GM12878 (cell line): Measurements from ENCODE around the gene MKX. TPM values are rescaled to one million over a fixed set of nuclear protein-coding genes. Genes with fewer than 3 reads are reported as not detected.

ENCODE experiments used
- ATAC-seq: fragments of 200-7000 bp; cut with Tn5 transposase; 3 replicates; pipeline ENCODE4 v1.9.1; 2020; ENCODE audit warnings: mild to moderate bottlenecking, moderate library complexity
- BruUV-seq: library from RNA; stranded (reverse); fragments of 400-500 nt; replicated peaks from 2 replicates; lab custom pipeline; 2021; lab: Mats Ljungman, UMichigan
- CTCF ChIA-PET: fragments of 300-600 bp; sonication (Branson Sonifier 250); formaldehyde crosslinking; extraction: SDS; loops from one replicate; lab custom pipeline; 2021; ENCODE audit warnings: inconsistent platforms; lab: Yijun Ruan, JAX
- POLR2A ChIA-PET: fragments of 350-600 bp; formaldehyde crosslinking; extraction: SDS; loops from one replicate; lab custom pipeline; 2021; ENCODE audit warnings: inconsistent platforms; lab: Charles Lee
- RAD21 ChIA-PET: fragments of 300-600 bp; sonication (Branson Sonifier 250); formaldehyde crosslinking; loops from one replicate; lab custom pipeline; 2023; ENCODE audit warnings: antibody characterized with exemption; ENCODE audit not compliant: unreplicated experiment; lab: Charles Lee
- SMC1A ChIA-PET: fragments of 300-600 bp; sonication (Branson Sonifier 250); formaldehyde crosslinking; loops from one replicate; lab custom pipeline; 2023; ENCODE audit not compliant: unreplicated experiment, uncharacterized antibody; lab: Charles Lee
- DNase-seq: peaks from one replicate; pipeline ENCODE4 v3.0.0-alpha.2; 2011; ENCODE audit warnings: low read depth, low spot score
- FAIRE-seq: peaks from 3 replicates; lab custom pipeline; 2011; peaks lifted over from hg19 to GRCh38; lab: Jason Lieb, UNC
- H2AFZ ChIP-seq: 2 replicates; pipeline ENCODE4 v1.6.0; 2011; ENCODE audit warnings: low read depth, low read length, control low read depth; ENCODE audit not compliant: control insufficient read depth
- H3K27ac ChIP-seq: 2 replicates; pipeline ENCODE4 v1.5.1; 2011; ENCODE audit warnings: control low read depth; ENCODE audit not compliant: control insufficient read depth, insufficient read depth
- H3K27me3 ChIP-seq, 2 experiments: replicated peaks in 1 of 2; 2 replicates each; pipeline versions ENCODE4 v1.6.0 to v1.6.1; 2011; ENCODE audit warnings: low read length in 1 of 2; ENCODE audit not compliant: control insufficient read depth in 2 of 2, insufficient read depth in 2 of 2
- H3K36me3 ChIP-seq, 2 experiments: 2 replicates each; pipeline ENCODE4 v1.5.1; 2011; ENCODE audit warnings: low read length in 1 of 2; ENCODE audit not compliant: control insufficient read depth in 2 of 2, insufficient read depth in 2 of 2
- H3K4me1 ChIP-seq: 2 replicates; pipeline ENCODE4 v1.6.1; 2011; ENCODE audit warnings: mild to moderate bottlenecking, low read length, moderate library complexity, mixed read lengths; ENCODE audit not compliant: control insufficient read depth, insufficient read depth
- H3K4me2 ChIP-seq: 2 replicates; pipeline ENCODE4 v1.6.0; 2011; ENCODE audit warnings: control low read depth; ENCODE audit not compliant: control insufficient read depth, insufficient read depth
- H3K4me3 ChIP-seq: fragments of 200-600 bp; sonication (generic); 2 replicates; pipeline ENCODE4 v1.5.1; 2016
- H3K79me2 ChIP-seq: 2 replicates; pipeline ENCODE4 v1.6.0; 2011; ENCODE audit warnings: low read length; ENCODE audit not compliant: control insufficient read depth, insufficient read depth
- H3K9ac ChIP-seq: 2 replicates; pipeline ENCODE4 v1.8.0; 2011; ENCODE audit warnings: low read length, control low read depth, mixed read lengths; ENCODE audit not compliant: control insufficient read depth, insufficient read depth
- H3K9me3 ChIP-seq: replicated peaks from 3 replicates; pipeline ENCODE4 v1.5.1; 2011; ENCODE audit warnings: mild to moderate bottlenecking, low read length; ENCODE audit not compliant: control insufficient read depth, insufficient read depth
- H4K20me1 ChIP-seq: 2 replicates; pipeline ENCODE4 v1.6.0; 2011; ENCODE audit not compliant: control insufficient read depth, insufficient read depth
- CEBPZ ChIP-seq: fragments of 150-350 bp; IDR thresholded peaks from 2 replicates; pipeline ENCODE4 v1.6.1; 2016; ENCODE audit warnings: low read depth, low read length
- E4F1 ChIP-seq: fragments of 450-650 bp; IDR thresholded peaks from 2 replicates; pipeline ENCODE4 v1.6.1; 2018; ENCODE audit warnings: borderline replicate concordance, mild to moderate bottlenecking; ENCODE audit not compliant: partially characterized antibody
- HDAC2 ChIP-seq: fragments of 200-600 bp; sonication (generic); IDR thresholded peaks from 2 replicates; pipeline ENCODE4 v1.6.1; 2017
- HDGF ChIP-seq: fragments of 450-650 bp; IDR thresholded peaks from 2 replicates; pipeline ENCODE4 v1.6.1; 2016; ENCODE audit warnings: antibody characterized with exemption
- NBN ChIP-seq: fragments of 450-650 bp; IDR thresholded peaks from 2 replicates; pipeline ENCODE4 v1.6.1; 2016
- NR2F1 ChIP-seq: fragments of 450-650 bp; conservative IDR thresholded peaks from 2 replicates; pipeline ENCODE4 v1.6.1; 2017; ENCODE audit warnings: mild to moderate bottlenecking
- POLR2A ChIP-seq: IDR thresholded peaks from 2 replicates; pipeline ENCODE4 v1.6.1; 2011; ENCODE audit warnings: low read depth, mild to moderate bottlenecking, low read length
- SMAD1 ChIP-seq: fragments of 450-650 bp; IDR thresholded peaks from 2 replicates; pipeline ENCODE4 v1.6.1; 2018; ENCODE audit warnings: mild to moderate bottlenecking, low read depth; ENCODE audit not compliant: partially characterized antibody
- TCF7 ChIP-seq: IDR thresholded peaks from 2 replicates; pipeline ENCODE4 v1.6.1; 2014; ENCODE audit warnings: antibody characterized with exemption, borderline replicate concordance
- ZNF622 ChIP-seq: fragments of 450-650 bp; IDR thresholded peaks from 2 replicates; pipeline ENCODE4 v1.6.1; 2017; ENCODE audit warnings: mild to moderate bottlenecking, inconsistent platforms
- WGBS: methylation state at CpG from one replicate; pipeline ENCODE4 v1.1.6; 2016; ENCODE audit warnings: low lambda C conversion rate; ENCODE audit not compliant: insufficient replicate concordance, insufficient coverage; ENCODE audit errors: missing lambda C conversion rate; 5-methylcytosine and 5-hydroxymethylcytosine counted together
- in situ Hi-C: fragments of 300-500 bp; cut with MboI; formaldehyde crosslinking; loops from 9 replicates; pipeline ENCODE4 v1.14.3; 2018; ENCODE audit warnings: mixed read lengths
- intact Hi-C: fragments of 100-400 bp; cut with micrococcal nuclease; formaldehyde crosslinking; loops from one replicate; pipeline ENCODE4 v1.14.2; 2022; ENCODE audit not compliant: unreplicated experiment
- polyA plus RNA-seq, 11 experiments: library from polyadenylated mRNA; depleted of rRNA in 4 of 11; unstranded in 6 of 11; stranded (reverse) in 5 of 11; fragments of >200 nt; fragmentation: Nextera tagmentation in 4 of 11; fragmentation: Illumina TruSeq in 1 of 11; extraction: Ambion mirVana in 4 of 11; extraction: Trizol in 1 of 11; gene quantifications; 1 replicate in 1 of 11; 2 replicates in 10 of 11; pipeline versions ENCODE4 v1.2.1 to v1.2.3, GENCODE V29; 2011 to 2016; ENCODE audit warnings: inconsistent platforms in 2 of 11, missing spikeins in 2 of 11, low read depth in 1 of 11
- total RNA-seq, 4 experiments: library from RNA; depleted of rRNA in 3 of 4; stranded (reverse); fragments of >200 nt in 3 of 4; fragmentation: Illumina TruSeq in 1 of 4; extraction: Trizol in 1 of 4; gene quantifications; 2 replicates each; pipeline versions ENCODE4 v1.2.1 to v1.2.3, GENCODE V29; 2013 to 2021
- TF ChIP-seq, protein P1 (sequence below): fragments of 450-650 bp; IDR thresholded peaks from 2 replicates; pipeline ENCODE4 v1.6.1; 2016; ENCODE audit warnings: mild to moderate bottlenecking
- TF ChIP-seq, protein P2 (sequence below): fragments of 150-350 bp; IDR thresholded peaks from 2 replicates; pipeline ENCODE4 v1.6.1; 2014; ENCODE audit warnings: mild to moderate bottlenecking, low read depth, low read length
- TF ChIP-seq, protein P3 (sequence below): fragments of 450-650 bp; IDR thresholded peaks from 2 replicates; pipeline ENCODE4 v1.6.1; 2017; ENCODE audit warnings: low read depth, mild to moderate bottlenecking, moderate library complexity
- TF ChIP-seq, protein P4 (sequence below): fragments of 450-650 bp; IDR thresholded peaks from 2 replicates; pipeline ENCODE4 v1.6.1; 2016; ENCODE audit warnings: mild to moderate bottlenecking

Gene MKX
- total and polyA plus RNA-seq, 10 of the 15 experiments (the other 5 are each of a cell fraction or from before 2014, with no cell fraction given): not detected

DNA sequence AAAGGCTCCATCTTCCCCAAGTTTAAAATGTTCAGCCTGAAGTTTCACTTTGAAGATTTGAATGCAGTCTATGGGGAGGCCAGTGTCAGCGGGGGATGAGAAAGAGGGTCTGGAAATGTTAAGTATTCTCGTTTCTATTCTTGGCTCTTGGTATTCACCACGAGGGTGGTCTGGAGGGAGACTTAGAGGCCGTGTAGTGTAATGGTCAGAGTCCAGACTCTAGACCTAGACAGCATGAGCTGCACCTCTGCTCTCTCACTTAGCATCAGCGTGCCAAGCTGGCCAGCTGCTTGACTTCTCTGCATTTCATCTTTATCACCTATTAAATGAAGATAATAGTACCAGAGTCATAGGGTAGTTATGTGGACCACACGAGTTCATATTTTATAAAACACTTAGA is 57.9 kb downstream of the MKX start:
- H2AFZ ChIP-seq: no peak overlapping the region
- ChIA-PET CTCF (interaction anchor here (1.0 kb wide), 1 partner anchor 19 kb away, joined by 3 read pairs; no protein-coding TSS in a partner anchor), POLR2A (no interaction called here), RAD21 (no interaction called here), SMC1A (interaction anchor here (1.0 to 1.3 kb wide), 2 partner anchors 9 to 80 kb away, joined by 3 to 5 read pairs; no protein-coding TSS in a partner anchor)
- no TSS peak for BruUV-seq
- no peak overlapping the region for H3K4me3 ChIP-seq
- H3K36me3 ChIP-seq: no peaks in the 10 kb centered on the region
- in situ Hi-C loops: no loop called here
- no peaks in the 10 kb centered on the region for H4K20me1 ChIP-seq
- no peaks in the 10 kb centered on the region for H3K79me2 ChIP-seq
- H3K4me2 ChIP-seq: no peak overlapping the region
- no peaks in the 10 kb centered on the region for H3K4me1 ChIP-seq
- no peak for ATAC-seq
- no peak for DNase-seq
- no peak for FAIRE-seq
- H3K27me3 ChIP-seq: no peaks in the 10 kb centered on the region
- H3K27ac ChIP-seq: no peak overlapping the region
- no peak overlapping the region for H3K9ac ChIP-seq
- H3K9me3 ChIP-seq: no peaks in the 10 kb centered on the region
- 10% methylated on average over 6 of the region's 6 CpGs for WGBS
- intact Hi-C loops: no loop called here
- TF ChIP-seq HDAC2: no peak
- TF ChIP-seq HDGF: no peak
- no peak for TF ChIP-seq POLR2A
- no peak for TF ChIP-seq NR2F1
- no peak for TF ChIP-seq NBN
- no peak for TF ChIP-seq E4F1
- TF ChIP-seq, protein P1, sequence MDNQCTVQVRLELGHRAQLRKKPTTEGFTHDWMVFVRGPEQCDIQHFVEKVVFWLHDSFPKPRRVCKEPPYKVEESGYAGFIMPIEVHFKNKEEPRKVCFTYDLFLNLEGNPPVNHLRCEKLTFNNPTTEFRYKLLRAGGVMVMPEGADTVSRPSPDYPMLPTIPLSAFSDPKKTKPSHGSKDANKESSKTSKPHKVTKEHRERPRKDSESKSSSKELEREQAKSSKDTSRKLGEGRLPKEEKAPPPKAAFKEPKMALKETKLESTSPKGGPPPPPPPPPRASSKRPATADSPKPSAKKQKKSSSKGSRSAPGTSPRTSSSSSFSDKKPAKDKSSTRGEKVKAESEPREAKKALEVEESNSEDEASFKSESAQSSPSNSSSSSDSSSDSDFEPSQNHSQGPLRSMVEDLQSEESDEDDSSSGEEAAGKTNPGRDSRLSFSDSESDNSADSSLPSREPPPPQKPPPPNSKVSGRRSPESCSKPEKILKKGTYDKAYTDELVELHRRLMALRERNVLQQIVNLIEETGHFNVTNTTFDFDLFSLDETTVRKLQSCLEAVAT: no peak
- TF ChIP-seq ZNF622: no peak
- TF ChIP-seq, protein P2, sequence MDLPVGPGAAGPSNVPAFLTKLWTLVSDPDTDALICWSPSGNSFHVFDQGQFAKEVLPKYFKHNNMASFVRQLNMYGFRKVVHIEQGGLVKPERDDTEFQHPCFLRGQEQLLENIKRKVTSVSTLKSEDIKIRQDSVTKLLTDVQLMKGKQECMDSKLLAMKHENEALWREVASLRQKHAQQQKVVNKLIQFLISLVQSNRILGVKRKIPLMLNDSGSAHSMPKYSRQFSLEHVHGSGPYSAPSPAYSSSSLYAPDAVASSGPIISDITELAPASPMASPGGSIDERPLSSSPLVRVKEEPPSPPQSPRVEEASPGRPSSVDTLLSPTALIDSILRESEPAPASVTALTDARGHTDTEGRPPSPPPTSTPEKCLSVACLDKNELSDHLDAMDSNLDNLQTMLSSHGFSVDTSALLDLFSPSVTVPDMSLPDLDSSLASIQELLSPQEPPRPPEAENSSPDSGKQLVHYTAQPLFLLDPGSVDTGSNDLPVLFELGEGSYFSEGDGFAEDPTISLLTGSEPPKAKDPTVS: no peak
- TF ChIP-seq, protein P3, sequence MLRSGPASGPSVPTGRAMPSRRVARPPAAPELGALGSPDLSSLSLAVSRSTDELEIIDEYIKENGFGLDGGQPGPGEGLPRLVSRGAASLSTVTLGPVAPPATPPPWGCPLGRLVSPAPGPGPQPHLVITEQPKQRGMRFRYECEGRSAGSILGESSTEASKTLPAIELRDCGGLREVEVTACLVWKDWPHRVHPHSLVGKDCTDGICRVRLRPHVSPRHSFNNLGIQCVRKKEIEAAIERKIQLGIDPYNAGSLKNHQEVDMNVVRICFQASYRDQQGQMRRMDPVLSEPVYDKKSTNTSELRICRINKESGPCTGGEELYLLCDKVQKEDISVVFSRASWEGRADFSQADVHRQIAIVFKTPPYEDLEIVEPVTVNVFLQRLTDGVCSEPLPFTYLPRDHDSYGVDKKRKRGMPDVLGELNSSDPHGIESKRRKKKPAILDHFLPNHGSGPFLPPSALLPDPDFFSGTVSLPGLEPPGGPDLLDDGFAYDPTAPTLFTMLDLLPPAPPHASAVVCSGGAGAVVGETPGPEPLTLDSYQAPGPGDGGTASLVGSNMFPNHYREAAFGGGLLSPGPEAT: no peak
- TF ChIP-seq, protein P4, sequence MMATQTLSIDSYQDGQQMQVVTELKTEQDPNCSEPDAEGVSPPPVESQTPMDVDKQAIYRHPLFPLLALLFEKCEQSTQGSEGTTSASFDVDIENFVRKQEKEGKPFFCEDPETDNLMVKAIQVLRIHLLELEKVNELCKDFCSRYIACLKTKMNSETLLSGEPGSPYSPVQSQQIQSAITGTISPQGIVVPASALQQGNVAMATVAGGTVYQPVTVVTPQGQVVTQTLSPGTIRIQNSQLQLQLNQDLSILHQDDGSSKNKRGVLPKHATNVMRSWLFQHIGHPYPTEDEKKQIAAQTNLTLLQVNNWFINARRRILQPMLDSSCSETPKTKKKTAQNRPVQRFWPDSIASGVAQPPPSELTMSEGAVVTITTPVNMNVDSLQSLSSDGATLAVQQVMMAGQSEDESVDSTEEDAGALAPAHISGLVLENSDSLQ: no peak
- TF ChIP-seq SMAD1: no peak
- no peak for TF ChIP-seq TCF7
- TF ChIP-seq CEBPZ: no peak
